GM21526 (cell line): ENCODE measurements around the gene TSTD2.
A peak's percentile ranks its signal among the peaks of the same experiment; 100 is the strongest.

Experiments
- ATAC-seq: cut with Tn5 transposase; IDR thresholded peaks from one replicate; pipeline ENCODE4 v1.9.1; 2021; ENCODE audit warnings: moderate library complexity; ENCODE audit not compliant: unreplicated experiment, low FRiP score

Gene TSTD2

GRCh38 chr9:97565262-97565661 lies 67.9 kb downstream of the TSTD2 start:
- no peak for ATAC-seq

- ATAC-seq = no peak
These were observed 68.6 kb downstream of the TSTD2 start for GRCh38 chr9:97564291-97565175.

GRCh38 chr9:97563458-97564135 lies 69.6 kb downstream of the TSTD2 start:
- no peak for ATAC-seq

- ATAC-seq = no peak
These were observed 70.6 kb downstream of the TSTD2 start for GRCh38 chr9:97562542-97562941.

- ATAC-seq = no peak
These were observed 71.7 kb downstream of the TSTD2 start for GRCh38 chr9:97561501-97561900.

- no peak for ATAC-seq
These were observed 72.3 kb downstream of the TSTD2 start for GRCh38 chr9:97560851-97561250.

GRCh38 chr9:97560154-97560553 lies 73.0 kb downstream of the TSTD2 start:
- ATAC-seq = no peak

- peak; percentile 89 for ATAC-seq
These were observed 74.1 kb downstream of the TSTD2 start for GRCh38 chr9:97559111-97559514.

GRCh38 chr9:97558701-97559101 lies 74.5 kb downstream of the TSTD2 start:
- peak; percentile 19 for ATAC-seq

GRCh38 chr9:97557606-97558095 lies 75.5 kb downstream of the TSTD2 start:
- ATAC-seq = no peak

- ATAC-seq = no peak
These were observed 76.2 kb downstream of the TSTD2 start for GRCh38 chr9:97556721-97557605.

GRCh38 chr9:97556036-97556720 lies 77.0 kb downstream of the TSTD2 start:
- no peak for ATAC-seq

- no peak for ATAC-seq
These were observed 78.0 kb downstream of the TSTD2 start for GRCh38 chr9:97555164-97555563.

GRCh38 chr9:97554566-97555075 lies 78.5 kb downstream of the TSTD2 start:
- ATAC-seq = no peak

- no peak for ATAC-seq
These were observed 79.3 kb downstream of the TSTD2 start for GRCh38 chr9:97553841-97554240.

- ATAC-seq = no peak
These were observed 80.0 kb downstream of the TSTD2 start for GRCh38 chr9:97553141-97553540.

- no peak for ATAC-seq
These were observed 81.9 kb downstream of the TSTD2 start for GRCh38 chr9:97551308-97551707.

- no peak for ATAC-seq
These were observed 82.8 kb downstream of the TSTD2 start for GRCh38 chr9:97550386-97550785.
